HG03175 (cell line): ENCODE results near the gene COL15A1.
"Not testable (repeated sequence)": the region's sequence is repeated elsewhere in the genome, so short reads cannot be mapped to it uniquely, and the experiment has no call there.

Experiments used
- ATAC-seq: cut with Tn5 transposase; IDR thresholded peaks from one replicate; pipeline ENCODE4 v1.9.1; 2021; ENCODE audit warnings: mild to moderate bottlenecking, moderate library complexity; ENCODE audit not compliant: unreplicated experiment

Gene COL15A1

DNA sequence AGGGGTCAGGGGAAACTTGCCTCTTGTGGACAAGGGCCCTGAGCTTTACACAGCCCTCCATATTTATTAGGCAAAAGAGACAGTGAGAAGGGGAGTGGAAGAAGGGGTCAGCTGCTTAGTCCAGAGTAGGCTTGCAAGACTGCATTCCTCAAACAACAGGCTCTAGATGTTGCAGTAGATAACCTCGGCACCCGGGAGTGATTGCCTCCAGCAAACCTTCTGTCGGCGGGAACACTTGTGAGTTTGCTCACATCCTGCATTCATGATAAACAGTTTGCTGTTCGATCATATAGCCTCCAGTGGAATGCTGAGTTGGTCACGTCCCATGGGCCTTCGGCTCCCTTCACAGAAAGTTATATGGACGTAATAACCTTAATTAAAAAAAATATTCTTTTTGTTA lies 66.7 kb downstream of the COL15A1 start:
- ATAC-seq, result not testable (repeated sequence)

GRCh38 chr9:99011161-99011709 lies 67.5 kb downstream of the COL15A1 start:
- ATAC-seq, result no peak

- ATAC-seq, result no peak
These were observed 69.3 kb downstream of the COL15A1 start for GRCh38 chr9:99012957-99013512.

- no peak for ATAC-seq
These were observed 69.8 kb downstream of the COL15A1 start for GRCh38 chr9:99013550-99013949.

DNA sequence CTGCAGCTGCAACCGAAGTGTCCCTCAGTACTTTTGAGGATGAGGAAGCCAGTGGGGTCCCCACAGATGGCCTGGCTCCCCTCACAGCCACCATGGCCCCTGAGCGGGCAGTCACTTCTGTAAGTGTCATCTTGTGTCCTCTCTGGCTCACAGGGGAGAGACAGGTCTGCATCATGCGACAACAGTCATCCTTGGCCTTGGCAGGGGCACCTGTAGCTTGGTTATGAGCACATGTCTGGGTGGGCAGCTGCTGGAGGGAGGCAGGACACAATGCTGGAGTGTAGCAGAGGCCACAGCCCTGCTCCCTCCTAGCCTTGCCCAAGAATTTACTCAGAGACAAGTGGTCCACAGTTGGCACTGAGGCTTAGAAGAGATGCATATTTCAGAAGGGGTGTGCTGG lies 71.7 kb downstream of the COL15A1 start:
- ATAC-seq, result no peak

DNA sequence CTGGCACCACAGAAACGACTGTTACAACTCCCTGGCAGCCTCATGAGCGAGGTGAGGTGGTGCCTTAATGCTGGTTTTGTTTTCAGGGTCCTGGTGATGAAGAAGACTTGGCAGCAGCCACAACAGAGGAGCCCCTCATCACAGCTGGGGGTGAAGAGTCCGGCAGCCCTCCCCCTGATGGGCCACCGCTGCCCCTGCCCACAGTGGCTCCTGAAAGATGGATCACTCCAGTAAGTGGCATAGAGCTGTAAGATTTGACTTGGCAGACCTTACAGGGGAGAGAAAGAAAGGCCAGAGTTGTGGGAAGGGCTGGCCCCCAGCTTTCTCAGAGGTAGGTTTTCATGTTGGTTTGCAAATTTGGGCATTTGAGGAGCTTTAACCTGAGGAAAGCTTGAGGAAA lies 72.2 kb downstream of the COL15A1 start:
- no peak for ATAC-seq

- no peak for ATAC-seq
These were observed 73.1 kb downstream of the COL15A1 start for GRCh38 chr9:99016681-99017387.

GRCh38 chr9:99018653-99019052 lies 74.9 kb downstream of the COL15A1 start:
- ATAC-seq, result no peak

DNA sequence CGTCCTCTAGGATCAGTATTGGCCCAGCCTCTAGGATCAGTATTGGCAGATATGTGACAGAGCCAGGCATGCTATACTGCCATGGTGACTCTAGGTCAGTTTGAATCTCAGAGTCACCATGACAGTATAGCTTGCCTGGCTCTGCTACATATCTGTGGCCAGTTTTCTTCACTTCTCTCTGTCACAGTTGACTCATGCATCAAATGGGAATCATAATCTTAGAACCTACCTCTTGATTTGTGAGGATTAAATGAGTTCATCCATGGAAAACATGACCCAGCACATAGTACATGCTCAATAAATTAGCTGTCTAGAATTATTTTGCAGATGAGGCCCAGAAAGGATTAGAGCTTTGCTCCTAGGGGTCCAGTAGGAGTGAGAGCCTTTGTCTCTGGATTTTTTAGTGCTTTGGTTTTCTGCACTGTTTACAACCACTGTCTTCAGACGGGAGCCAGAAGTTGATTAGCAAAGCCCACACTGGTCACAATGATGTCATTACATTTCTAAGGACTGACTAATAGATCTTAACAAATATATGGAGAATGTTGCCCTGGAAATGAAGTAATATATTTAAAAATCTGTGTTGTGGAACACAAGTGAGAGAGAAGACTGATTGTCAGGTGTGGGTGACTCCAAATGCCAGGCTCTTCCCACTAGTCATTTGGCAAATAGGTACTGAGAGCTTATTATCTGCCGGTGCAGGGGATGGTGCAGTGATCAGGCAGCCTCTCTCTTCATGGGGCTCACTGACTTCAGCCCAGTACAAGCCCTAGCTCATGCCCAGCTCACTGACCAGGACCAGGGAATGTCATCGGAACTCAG lies 76.0 kb downstream of the COL15A1 start:
- ATAC-seq, result no peak

DNA sequence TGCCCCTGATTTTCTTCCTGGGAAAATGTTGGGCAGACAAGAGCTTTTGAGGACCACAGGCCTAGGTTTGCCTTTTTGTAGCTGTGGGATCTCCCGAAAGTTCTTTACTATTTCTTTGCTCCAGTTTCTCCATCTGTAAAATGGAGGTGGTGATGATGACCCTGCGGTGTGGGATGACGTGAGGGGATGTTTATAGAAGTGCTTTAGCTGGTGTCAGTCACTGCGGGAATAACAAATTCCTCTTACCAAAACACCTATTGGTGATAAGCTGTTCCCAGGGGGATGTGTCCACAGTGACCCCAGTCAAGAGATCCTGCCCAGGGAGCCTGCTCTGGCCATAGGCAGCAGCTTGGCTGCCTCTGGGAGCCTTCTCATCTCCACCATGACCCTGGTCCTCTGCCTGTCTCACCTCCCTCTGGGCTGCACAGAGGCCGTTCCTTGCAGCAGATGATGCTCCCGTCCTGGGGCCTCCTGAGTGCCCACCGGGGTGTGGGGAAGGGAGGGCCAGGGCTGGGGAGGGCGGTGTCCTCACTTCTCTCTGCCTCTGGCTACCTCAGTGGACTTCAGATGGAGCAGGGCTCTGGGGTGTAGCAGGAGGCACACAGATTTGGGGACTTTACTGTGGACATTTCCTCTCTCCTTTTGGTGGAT lies 77.2 kb downstream of the COL15A1 start:
- ATAC-seq, result no peak

- ATAC-seq, result no peak
These were observed 77.8 kb downstream of the COL15A1 start for GRCh38 chr9:99021512-99021911.

DNA sequence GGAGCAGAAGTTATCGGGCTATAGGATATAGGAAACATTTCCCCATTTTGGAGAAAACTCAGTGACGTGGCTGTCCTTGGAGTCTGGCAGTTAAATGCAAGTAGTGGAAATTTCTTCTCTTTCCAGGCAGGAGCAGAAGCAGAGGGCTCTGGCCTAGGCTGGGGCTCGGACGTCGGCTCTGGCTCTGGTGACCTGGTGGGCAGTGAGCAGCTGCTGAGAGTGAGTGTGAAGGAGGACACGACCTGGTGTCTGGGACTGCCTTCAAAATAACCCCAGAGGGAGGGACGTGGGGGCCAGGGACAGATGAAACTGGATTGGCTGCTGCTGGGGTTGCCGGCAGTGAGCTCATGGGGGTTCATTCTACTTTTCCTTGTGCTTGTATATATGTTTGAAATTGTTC lies 79.5 kb downstream of the COL15A1 start:
- ATAC-seq, result no peak

GRCh38 chr9:99023831-99024230 lies 80.1 kb downstream of the COL15A1 start:
- no peak for ATAC-seq

GRCh38 chr9:99024959-99025358 lies 81.3 kb downstream of the COL15A1 start:
- ATAC-seq, result no peak

- ATAC-seq, result no peak
These were observed 82.0 kb downstream of the COL15A1 start for GRCh38 chr9:99025616-99026270.

DNA sequence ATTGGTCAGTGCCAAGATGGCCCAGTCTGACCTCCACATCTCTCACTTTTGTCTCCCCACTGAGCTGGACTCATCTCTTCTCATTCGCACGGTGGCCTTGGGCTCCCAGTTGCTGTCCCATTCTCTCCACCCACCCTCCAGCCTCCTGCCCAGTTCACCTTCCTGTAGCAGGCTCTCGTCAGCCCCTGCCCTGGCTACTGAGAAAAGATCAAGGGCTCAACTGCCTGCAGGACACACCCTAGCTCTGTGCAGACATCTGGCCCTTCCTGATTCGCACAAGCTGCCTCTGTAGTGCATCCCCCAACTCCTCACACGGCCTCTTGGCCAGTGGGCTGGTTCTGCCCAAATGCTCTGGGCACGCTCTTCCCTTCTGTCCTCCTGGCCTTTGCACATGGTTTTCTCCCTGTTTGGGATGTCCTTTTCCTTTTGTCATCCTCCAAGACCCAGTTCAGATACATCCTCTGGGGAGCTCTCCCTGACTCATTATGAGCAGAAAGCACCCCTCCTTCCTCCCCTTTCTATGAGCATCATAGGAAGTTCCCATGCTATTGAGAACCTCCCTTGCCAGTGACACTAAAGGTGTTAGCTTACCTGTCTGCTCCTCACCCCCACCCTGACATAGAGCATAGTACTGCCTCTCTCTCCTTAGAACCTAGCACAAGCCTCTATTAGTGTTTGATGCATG lies 82.7 kb downstream of the COL15A1 start:
- ATAC-seq, result no peak

DNA sequence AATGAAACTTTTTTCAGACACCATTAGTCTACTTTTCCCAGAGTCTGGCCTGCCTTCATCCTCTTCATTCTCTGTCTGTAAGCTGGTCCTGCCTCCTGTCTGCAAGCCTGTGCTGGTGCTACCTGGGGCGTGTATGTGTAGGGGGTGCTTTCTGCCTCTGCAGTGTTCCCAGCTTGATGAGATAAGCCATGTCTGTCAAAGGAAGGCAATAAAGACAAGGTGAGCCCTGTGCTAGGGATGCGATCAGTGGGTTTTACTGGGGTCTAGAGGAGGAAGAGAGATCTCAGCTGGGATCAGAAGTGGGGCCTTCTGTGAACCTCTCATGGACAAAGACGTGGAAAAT lies 83.2 kb downstream of the COL15A1 start:
- no peak for ATAC-seq

DNA sequence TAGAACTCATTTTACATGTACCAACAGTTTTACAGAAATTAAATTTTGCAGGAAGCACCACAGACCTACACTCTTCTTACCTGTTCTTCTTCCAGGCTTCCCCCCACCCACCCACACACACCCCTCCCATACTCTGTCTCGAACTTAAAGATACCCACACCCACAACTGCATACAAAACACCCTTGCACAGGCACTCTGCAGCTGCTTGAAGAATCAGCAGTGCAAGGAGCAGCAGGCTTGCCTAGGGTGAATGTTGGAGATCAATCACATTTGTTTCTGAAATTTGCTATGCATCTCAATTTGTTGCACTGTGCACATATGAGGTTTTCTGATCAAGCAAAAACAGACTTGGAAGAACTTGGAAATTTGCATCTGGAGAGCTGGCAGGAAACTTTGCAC lies 83.7 kb downstream of the COL15A1 start:
- no peak for ATAC-seq

DNA sequence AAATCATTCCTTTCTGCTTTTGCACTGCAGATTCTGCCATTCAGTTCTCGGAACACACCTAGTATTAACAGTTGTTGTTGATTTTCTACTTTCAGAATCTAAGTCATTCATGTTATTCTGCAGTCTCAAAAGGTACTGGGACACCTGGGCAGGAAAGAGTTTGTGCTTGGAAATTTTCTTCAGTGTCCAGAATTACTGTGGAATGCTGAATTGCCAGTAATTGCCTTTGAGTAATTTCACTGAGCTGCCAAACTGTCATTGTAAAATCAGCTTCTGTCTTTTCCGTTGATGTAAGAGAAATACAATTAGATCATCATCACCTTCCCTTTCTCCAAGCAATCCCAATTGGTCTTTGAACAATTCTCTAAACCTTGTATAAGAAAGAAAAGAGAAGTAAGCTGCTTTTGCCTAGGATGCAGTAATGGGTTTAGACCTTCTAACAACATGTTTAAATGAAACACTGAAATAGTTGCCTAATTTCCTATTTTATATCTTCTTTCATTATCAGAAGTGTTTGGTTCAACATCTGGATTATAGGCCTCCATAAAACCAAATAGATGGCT lies 85.5 kb downstream of the COL15A1 start:
- no peak for ATAC-seq

- ATAC-seq, result no peak
These were observed 86.4 kb downstream of the COL15A1 start for GRCh38 chr9:99030092-99030511.
